Endodermal cell (in vitro differentiated cells): Measurements from ENCODE around the gene PPP1R1B. TPM values are rescaled to one million over a fixed set of nuclear protein-coding genes. Genes with fewer than 3 reads are reported as not detected.

Experiments used
- DNase-seq: peaks from one replicate; pipeline ENCODE4 v3.0.0-alpha.2; 2017
- H3K27ac ChIP-seq: 2 replicates; pipeline ENCODE4 v1.5.1; 2013; ENCODE audit warnings: mild to moderate bottlenecking, low read depth, low read length, moderate library complexity
- H3K27me3 ChIP-seq: 2 replicates; pipeline ENCODE4 v1.6.1; 2013; ENCODE audit warnings: mild to moderate bottlenecking, low read length, moderate library complexity; ENCODE audit not compliant: insufficient read depth, control insufficient read depth, poor library complexity, severe bottlenecking
- H3K36me3 ChIP-seq: 2 replicates; pipeline ENCODE4 v1.7.0; 2013; ENCODE audit warnings: mild to moderate bottlenecking, low read length, moderate library complexity; ENCODE audit not compliant: control insufficient read depth, insufficient read depth
- H3K4me1 ChIP-seq: one replicate; pipeline ENCODE4 v1.7.0; 2013; ENCODE audit warnings: low read length; ENCODE audit not compliant: control insufficient read depth, insufficient read depth
- H3K4me3 ChIP-seq: 2 replicates; pipeline ENCODE4 v1.5.1; 2013; ENCODE audit warnings: mild to moderate bottlenecking, low read length, moderate library complexity
- H3K9ac ChIP-seq: 2 replicates; pipeline ENCODE4 v1.6.1; 2013; ENCODE audit warnings: mild to moderate bottlenecking, low read length, moderate library complexity; ENCODE audit not compliant: poor library complexity, severe bottlenecking; ENCODE audit errors: extremely low read depth
- H3K9me3 ChIP-seq: 2 replicates; pipeline ENCODE4 v1.6.1; 2013; ENCODE audit warnings: mild to moderate bottlenecking, low read length, moderate library complexity; ENCODE audit not compliant: control insufficient read depth
- H3K27ac Mint-ChIP-seq: 2 replicates; pipeline ENCODE4 v1.8.0; 2020; ENCODE audit warnings: mixed read lengths
- H3K27me3 Mint-ChIP-seq: 2 replicates; pipeline ENCODE4 v1.8.0; 2021; ENCODE audit warnings: mild to moderate bottlenecking, mixed read lengths; ENCODE audit not compliant: insufficient read depth
- H3K36me3 Mint-ChIP-seq: 2 replicates; pipeline ENCODE4 v1.8.0; 2020; ENCODE audit warnings: low read depth, mixed read lengths
- H3K4me1 Mint-ChIP-seq: 2 replicates; pipeline ENCODE4 v1.8.0; 2020; ENCODE audit warnings: mixed read lengths
- H3K4me3 Mint-ChIP-seq: 2 replicates; pipeline ENCODE4 v1.8.0; 2020; ENCODE audit warnings: mild to moderate bottlenecking, moderate library complexity, mixed read lengths
- H3K9me3 Mint-ChIP-seq: 2 replicates; pipeline ENCODE4 v1.8.0; 2020; ENCODE audit warnings: mild to moderate bottlenecking, mixed read lengths
- WGBS, 2 experiments: methylation state at CpG; one replicate each; pipeline versions ENCODE4 v1.1.5 to v1.1.7; 2013; ENCODE audit warnings: missing lambda C conversion rate in 2 of 2, mixed read lengths in 1 of 2; ENCODE audit not compliant: insufficient coverage in 1 of 2, insufficient read length in 1 of 2; 5-methylcytosine and 5-hydroxymethylcytosine counted together
- total RNA-seq, 2 donors: library from RNA; stranded (reverse); fragmentation: NEBNext Ultra II Directional in 1 of 2; extraction: Animal tissue kit (Norgen Biotek cat#: 25700) in 1 of 2; gene quantifications; 2 replicates in 1 of 2; 3 replicates in 1 of 2; pipeline ENCODE4 v1.2.1, GENCODE V29; 2021
- TF ChIP-seq, protein P1 (sequence below): fragments of 200-600 bp; sonication (generic); conservative IDR thresholded peaks from 2 replicates; pipeline ENCODE4 v1.5.0; 2021; ENCODE audit warnings: antibody characterized with exemption, mild to moderate bottlenecking

The PPP1R1B gene
- total RNA-seq, 2 donors from 2014 or later: 1.0 to 2.1 TPM

DNA sequence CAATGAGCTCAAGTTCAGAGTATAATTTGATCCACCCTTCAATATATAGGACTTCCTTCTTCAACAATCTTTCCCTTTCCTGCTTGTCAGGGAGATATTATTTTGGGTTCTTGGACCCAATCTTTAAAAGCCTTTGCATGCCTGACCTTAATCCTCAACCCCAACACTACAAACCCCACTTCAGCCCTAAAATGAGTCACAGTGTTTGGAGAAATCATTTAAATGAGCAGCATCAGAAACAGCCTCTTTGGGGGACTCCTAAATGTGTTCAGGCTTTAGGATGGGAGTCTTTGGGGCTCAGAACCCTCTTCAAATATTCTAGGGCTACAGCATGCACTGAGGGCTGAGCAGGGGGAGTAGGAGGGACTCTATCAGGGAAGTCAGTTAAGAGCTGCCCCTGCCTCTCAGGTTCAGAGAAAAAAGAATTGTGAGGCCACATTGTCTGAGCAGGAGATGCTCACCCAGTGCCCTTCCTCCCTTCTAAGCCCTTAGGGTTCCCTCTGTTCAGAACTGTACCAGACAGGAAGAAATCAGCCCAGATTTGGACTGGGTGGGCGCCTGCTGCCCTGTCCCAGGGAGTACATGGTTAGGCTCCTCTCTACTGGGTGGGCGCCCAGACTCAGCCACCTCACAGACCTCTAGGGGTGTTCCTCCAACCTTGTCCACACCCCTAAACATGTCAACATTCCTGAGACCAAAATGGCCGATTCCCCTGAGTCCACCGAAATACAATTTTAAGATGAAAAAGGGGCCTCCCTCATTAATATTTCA, 24.0 kb upstream of the PPP1R1B start:
- 28 to 57% methylated on average over 1 to 4 of the region's 4 CpGs for WGBS, 2 experiments
- H3K27me3 ChIP-seq: peaks cover 100% of the 10 kb centered on the region
- no peaks in the 10 kb centered on the region for H3K4me1 ChIP-seq
- no peaks in the 10 kb centered on the region for H3K9me3 Mint-ChIP-seq
- no peak overlapping the region for H3K27ac ChIP-seq
- no peak overlapping the region for H3K27ac Mint-ChIP-seq
- no peaks in the 10 kb centered on the region for H3K36me3 Mint-ChIP-seq
- H3K9me3 ChIP-seq: no peaks in the 10 kb centered on the region
- peaks cover 5% of the 10 kb centered on the region for H3K4me1 Mint-ChIP-seq
- TF ChIP-seq, protein P1, sequence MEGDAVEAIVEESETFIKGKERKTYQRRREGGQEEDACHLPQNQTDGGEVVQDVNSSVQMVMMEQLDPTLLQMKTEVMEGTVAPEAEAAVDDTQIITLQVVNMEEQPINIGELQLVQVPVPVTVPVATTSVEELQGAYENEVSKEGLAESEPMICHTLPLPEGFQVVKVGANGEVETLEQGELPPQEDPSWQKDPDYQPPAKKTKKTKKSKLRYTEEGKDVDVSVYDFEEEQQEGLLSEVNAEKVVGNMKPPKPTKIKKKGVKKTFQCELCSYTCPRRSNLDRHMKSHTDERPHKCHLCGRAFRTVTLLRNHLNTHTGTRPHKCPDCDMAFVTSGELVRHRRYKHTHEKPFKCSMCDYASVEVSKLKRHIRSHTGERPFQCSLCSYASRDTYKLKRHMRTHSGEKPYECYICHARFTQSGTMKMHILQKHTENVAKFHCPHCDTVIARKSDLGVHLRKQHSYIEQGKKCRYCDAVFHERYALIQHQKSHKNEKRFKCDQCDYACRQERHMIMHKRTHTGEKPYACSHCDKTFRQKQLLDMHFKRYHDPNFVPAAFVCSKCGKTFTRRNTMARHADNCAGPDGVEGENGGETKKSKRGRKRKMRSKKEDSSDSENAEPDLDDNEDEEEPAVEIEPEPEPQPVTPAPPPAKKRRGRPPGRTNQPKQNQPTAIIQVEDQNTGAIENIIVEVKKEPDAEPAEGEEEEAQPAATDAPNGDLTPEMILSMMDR: no peak
- H3K36me3 ChIP-seq: no peaks in the 10 kb centered on the region
- H3K9ac ChIP-seq: no peak overlapping the region
- H3K27me3 Mint-ChIP-seq: peaks cover 98% of the 10 kb centered on the region
- H3K4me3 Mint-ChIP-seq: no peak overlapping the region
- DNase-seq: peak; percentile 53
- H3K4me3 ChIP-seq: no peak overlapping the region

DNA sequence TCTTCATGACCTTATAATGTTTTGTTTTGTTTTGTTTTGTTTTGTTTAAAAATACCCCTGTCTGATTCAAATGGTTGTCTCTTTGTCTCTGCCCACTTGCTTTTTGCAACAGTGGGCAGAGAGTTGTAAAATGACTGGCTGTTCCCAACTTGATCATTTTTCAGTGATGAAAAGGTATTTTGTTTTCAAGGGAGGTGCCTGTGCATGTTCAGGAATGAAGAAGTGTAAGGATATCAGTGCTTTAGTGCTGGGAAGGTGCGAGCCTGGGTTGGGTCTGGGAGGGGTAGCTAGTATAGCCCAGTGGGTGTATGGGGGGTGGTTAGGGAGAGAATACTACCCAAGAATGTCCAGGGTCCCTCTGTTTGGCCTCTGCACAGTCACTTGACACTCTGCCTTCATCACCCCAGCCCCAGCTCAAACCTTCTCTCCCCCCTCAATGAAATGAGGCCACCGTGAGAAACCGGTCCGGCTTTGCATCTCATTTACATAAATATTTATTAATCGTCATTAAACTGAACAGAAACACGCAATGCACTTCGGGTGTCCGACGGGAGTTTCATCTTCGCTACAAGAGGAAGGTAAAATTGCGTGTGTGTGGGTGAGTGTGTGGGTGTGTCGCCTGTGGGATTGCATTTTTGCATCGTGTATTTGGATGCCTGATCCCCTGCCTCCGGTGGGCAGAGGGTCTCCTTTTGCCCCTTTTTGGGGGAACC, 23.3 kb upstream of the PPP1R1B start:
- Histone ChIP-seq H3K4me3 (no peak overlapping the region), H3K36me3 (no peaks in the 10 kb centered on the region)
- H3K4me1 Mint-ChIP-seq: peaks cover 5% of the 10 kb centered on the region

DNA sequence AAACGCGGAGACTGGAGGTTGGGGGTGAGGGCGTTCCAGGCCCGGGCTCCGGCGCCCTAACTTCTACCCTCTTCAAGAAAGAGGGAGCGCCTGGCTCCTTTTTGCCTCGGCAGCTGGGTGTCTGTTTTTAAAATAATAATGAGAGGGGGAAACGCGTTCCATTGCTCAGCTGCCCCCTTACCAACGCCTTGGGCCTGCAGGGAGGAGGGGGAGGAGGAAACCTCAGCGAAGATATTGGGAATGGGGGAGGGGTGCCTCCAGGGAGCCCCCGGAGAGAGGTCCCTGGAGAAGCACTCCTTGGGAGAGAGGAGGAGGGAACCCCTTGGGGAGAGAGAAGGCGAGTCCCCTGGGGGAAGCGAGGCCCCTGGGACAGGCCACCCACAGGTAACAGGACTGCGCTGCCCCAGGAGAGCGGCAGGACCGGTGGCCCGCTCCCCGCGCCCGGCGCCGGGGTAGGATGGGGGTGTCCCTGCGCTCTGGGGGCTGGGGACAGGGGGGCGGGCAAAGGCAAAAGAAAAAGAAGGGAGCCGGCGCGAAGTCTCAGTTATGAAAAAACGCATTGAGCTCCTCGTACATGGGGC, 21.8 kb upstream of the PPP1R1B start:
- WGBS, 2 experiments: 2 to 7% methylated on average over 3 to 31 of the region's 31 CpGs
- TF ChIP-seq, protein P1: no peak
- peaks cover 100% of the 10 kb centered on the region for H3K27me3 ChIP-seq
- H3K9me3 Mint-ChIP-seq: no peaks in the 10 kb centered on the region
- no peak overlapping the region for H3K27ac ChIP-seq
- H3K36me3 Mint-ChIP-seq: no peaks in the 10 kb centered on the region
- no peaks in the 10 kb centered on the region for H3K4me1 ChIP-seq
- H3K36me3 ChIP-seq: no peaks in the 10 kb centered on the region
- H3K4me3 ChIP-seq: no peak overlapping the region
- H3K27me3 Mint-ChIP-seq: peaks cover 97% of the 10 kb centered on the region
- no peak overlapping the region for H3K27ac Mint-ChIP-seq
- peak overlapping the region; percentile 26 for H3K4me3 Mint-ChIP-seq
- H3K9me3 ChIP-seq: no peaks in the 10 kb centered on the region
- peaks cover 5% of the 10 kb centered on the region for H3K4me1 Mint-ChIP-seq
- H3K9ac ChIP-seq: no peak overlapping the region
- peak; percentile 70 for DNase-seq

More for the DNA sequence above, 23.3 kb upstream of the PPP1R1B start:
- Histone ChIP-seq H3K4me1 (no peaks in the 10 kb centered on the region), H3K9ac (no peak overlapping the region), H3K27me3 (peaks cover 100% of the 10 kb centered on the region), H3K27ac (no peak overlapping the region), H3K9me3 (no peaks in the 10 kb centered on the region)
- Mint-ChIP-seq H3K9me3 (no peaks in the 10 kb centered on the region), H3K27me3 (peaks cover 97% of the 10 kb centered on the region), H3K36me3 (no peaks in the 10 kb centered on the region), H3K27ac (no peak overlapping the region), H3K4me3 (no peak overlapping the region)
- TF ChIP-seq, protein P1: no peak
- WGBS, 2 experiments: 3 to 5% methylated on average over 10 to 14 of the region's 14 CpGs
- DNase-seq: peak; percentile 50
